ENCODE measurements around the gene OR2S2. TPM values are rescaled to one million over a fixed set of nuclear protein-coding genes. Genes with fewer than 3 reads are reported as not detected.

The OR2S2 gene
- total and polyA plus RNA-seq, 2 of the 8 experiments (the other 6 are each of a cell fraction or from before 2014, with no cell fraction given), result not detected

GRCh38 chr9:35990155-35990554, 32.2 kb upstream of the OR2S2 start (continued):
- TF ChIP-seq CHD7 (IDR thresholded peaks at IDR 0.05; ENCODE audit: insufficient replicate concordance, low read length) (no peak), CHD1 (IDR thresholded peaks at IDR 0.05; ENCODE audit: low read depth, low read length) (no peak), RXRA (IDR thresholded peaks at IDR 0.05; ENCODE audit: insufficient read depth, low read depth, low read length) (no peak), SRF (IDR thresholded peaks at IDR 0.05; ENCODE audit: low read depth, low read length) (no peak), USF2 (IDR thresholded peaks at IDR 0.05; ENCODE audit: low read length) (no peak), SP1 (IDR thresholded peaks at IDR 0.05; ENCODE audit: low read depth, low read length) (no peak), TEAD4 (IDR thresholded peaks at IDR 0.05; ENCODE audit: low read depth, low read length) (no peak), MAX (IDR thresholded peaks at IDR 0.05) (no peak), BRCA1 (IDR thresholded peaks at IDR 0.05; ENCODE audit: low read depth, low read length) (no peak)

All from H1 (cell line).